Prostate gland (tissue), 2 donors: Measurements from ENCODE around the gene SLC66A3.

Experiments used
- POLR2A ChIP-seq: fragments of 450-650 bp; IDR thresholded peaks from one replicate; pipeline ENCODE4 v1.6.1; 2016; ENCODE audit warnings: antibody characterized with exemption, mild to moderate bottlenecking
- POLR2AphosphoS5 ChIP-seq: sonication (generic); formaldehyde crosslinking; IDR thresholded peaks from one replicate; pipeline ENCODE4 v1.6.1; 2017; ENCODE audit warnings: antibody characterized with exemption
- TF ChIP-seq, protein P1 (sequence below), 4 experiments: fragments of 200-600 bp in 2 of 4; fragments of 450-650 bp in 2 of 4; sonication (generic) in 2 of 4; IDR thresholded peaks; 1 replicate in 3 of 4; 2 replicates in 1 of 4; pipeline ENCODE4 v1.5.1; 2016 to 2019; ENCODE audit warnings: antibody characterized with exemption in 4 of 4, mild to moderate bottlenecking in 2 of 4, moderate library complexity in 2 of 4

DNA sequence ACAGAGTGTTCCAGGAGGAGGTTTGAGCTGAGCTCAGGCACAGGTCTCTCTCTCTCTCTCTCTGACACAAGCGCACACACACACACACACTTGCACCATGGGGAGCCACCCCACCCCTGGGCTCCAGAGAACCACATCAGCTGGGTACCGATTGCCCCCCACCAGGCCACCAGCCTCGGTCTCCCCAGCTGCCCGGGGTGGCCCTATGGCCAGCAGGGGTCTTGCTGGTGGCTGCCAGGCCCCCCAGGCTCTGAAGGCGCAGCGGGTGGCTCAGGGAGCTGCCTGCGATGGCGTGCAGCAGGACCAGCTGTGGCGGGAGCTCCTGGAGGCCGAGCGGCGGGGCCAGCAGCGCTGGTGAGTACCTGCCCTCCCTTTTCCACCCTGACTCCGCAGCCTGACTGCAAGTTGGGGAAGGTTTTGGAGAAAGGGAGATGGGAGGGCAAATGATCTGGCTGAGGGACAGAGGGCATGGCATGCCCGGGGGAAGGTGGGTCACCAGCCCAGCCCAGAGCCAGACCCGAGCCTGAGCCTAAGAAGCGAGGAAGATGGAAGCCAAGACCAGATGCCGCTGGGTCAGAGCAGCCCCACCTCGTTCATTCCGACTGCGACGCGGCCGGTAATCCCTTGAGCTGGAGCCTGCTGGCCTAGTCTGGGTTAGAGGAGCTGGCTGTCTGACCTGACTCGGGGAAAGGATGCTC, 21.9 kb upstream of the SLC66A3 start:
- TF ChIP-seq, protein P1, sequence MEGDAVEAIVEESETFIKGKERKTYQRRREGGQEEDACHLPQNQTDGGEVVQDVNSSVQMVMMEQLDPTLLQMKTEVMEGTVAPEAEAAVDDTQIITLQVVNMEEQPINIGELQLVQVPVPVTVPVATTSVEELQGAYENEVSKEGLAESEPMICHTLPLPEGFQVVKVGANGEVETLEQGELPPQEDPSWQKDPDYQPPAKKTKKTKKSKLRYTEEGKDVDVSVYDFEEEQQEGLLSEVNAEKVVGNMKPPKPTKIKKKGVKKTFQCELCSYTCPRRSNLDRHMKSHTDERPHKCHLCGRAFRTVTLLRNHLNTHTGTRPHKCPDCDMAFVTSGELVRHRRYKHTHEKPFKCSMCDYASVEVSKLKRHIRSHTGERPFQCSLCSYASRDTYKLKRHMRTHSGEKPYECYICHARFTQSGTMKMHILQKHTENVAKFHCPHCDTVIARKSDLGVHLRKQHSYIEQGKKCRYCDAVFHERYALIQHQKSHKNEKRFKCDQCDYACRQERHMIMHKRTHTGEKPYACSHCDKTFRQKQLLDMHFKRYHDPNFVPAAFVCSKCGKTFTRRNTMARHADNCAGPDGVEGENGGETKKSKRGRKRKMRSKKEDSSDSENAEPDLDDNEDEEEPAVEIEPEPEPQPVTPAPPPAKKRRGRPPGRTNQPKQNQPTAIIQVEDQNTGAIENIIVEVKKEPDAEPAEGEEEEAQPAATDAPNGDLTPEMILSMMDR (IDR thresholded peaks at IDR 0.05): no peak
- TF ChIP-seq POLR2AphosphoS5 (no peak), POLR2A (no peak)
